Sigmoid colon (tissue), 4 donors: ENCODE measurements around the gene ABCA8.

ENCODE experiments used
- CTCF ChIP-seq, 4 experiments: fragments of 450-650 bp in 3 of 4; fragments of 200-600 bp in 1 of 4; IDR thresholded peaks; one replicate each; pipeline ENCODE4 v1.5.1; 2016 to 2019; ENCODE audit warnings: antibody characterized with exemption in 4 of 4, mild to moderate bottlenecking in 3 of 4, moderate library complexity in 2 of 4
- POLR2A ChIP-seq, 2 donors: fragments of 450-650 bp; IDR thresholded peaks; one replicate each; pipeline ENCODE4 v1.6.1; 2016; ENCODE audit warnings: antibody characterized with exemption in 2 of 2, mild to moderate bottlenecking in 2 of 2, moderate library complexity in 2 of 2
- POLR2AphosphoS5 ChIP-seq, 4 donors: sonication (generic); formaldehyde crosslinking; IDR thresholded peaks; one replicate each; pipeline ENCODE4 v1.6.1; 2017; ENCODE audit warnings: antibody characterized with exemption in 4 of 4

- no peak for TF ChIP-seq CTCF (IDR thresholded peaks at IDR 0.05)
- TF ChIP-seq POLR2A (IDR thresholded peaks at IDR 0.05) = no peak
- no peak for TF ChIP-seq POLR2AphosphoS5 (IDR thresholded peaks at IDR 0.05)
Measured at GRCh38 chr17:68849673-68850610, 105.2 kb downstream of the ABCA8 start.
